Hematopoietic multipotent progenitor cell treated with erythropoietin and hydrocortisone succinate and interleukin-3 and kit ligand, for 15 days (in vitro differentiated cells): Measurements from ENCODE around the gene STARD6.
"Not testable (repeated sequence)": the region's sequence is repeated elsewhere in the genome, so short reads cannot be mapped to it uniquely, and the experiment has no call there.

Experiments used
- DNase-seq: peaks from one replicate; pipeline ENCODE4 v3.0.0-alpha.2; 2015; ENCODE audit warnings: low spot score

The STARD6 gene, protein sequence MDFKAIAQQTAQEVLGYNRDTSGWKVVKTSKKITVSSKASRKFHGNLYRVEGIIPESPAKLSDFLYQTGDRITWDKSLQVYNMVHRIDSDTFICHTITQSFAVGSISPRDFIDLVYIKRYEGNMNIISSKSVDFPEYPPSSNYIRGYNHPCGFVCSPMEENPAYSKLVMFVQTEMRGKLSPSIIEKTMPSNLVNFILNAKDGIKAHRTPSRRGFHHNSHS

DNA sequence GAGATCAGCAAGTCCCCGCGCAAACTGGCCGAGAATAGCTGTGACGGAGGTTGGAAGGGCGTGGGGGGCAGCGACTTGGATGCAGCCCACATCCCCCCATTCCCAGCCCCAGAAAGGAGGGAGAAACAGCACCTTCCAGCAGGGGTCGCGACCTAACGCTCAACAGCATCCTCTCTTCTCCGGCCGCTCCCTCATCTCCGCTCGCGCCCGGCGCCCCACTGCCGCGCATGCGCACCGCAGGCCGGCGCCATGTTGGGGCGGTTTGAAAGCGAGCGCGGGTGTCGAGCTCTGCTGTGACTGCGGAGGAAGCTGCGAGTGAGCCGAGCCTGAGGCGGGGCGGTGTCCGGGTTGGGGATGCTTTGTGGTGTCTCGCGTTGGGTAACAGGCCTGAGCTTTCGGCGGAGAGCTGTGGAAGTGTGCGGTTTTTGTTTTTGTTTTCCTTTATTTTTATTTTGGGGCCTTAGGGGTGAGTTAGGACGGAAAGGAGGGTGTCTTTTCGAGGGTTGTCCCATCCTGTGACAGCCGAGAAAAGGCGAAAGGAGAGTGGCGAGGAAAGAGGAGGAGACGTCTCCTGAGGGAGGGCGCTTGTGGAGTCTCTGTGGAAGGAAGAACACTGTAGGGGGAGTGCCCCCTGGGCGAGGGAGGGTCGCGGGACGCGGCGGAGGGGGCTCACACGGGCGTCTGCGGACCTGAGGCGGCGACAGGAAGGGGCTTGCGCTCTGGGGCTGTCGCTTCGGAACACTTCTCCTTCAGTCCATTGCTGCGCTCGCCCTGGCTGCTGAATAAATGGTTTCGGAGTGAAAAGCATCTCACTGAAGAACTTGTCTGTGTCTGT, at the start of gene STARD6, which contains the start of gene C18orf54:
Gene STARD6 (minus strand): TSS at position 199 of the 835 bp plus-strand sequence. CDS start 3,285 bp downstream, outside the sequence.
Gene C18orf54 (plus strand): TSS at position 247 of the 835 bp plus-strand sequence. CDS start 2,667 bp downstream, outside the sequence.
- peak; percentile 90 for DNase-seq

DNA sequence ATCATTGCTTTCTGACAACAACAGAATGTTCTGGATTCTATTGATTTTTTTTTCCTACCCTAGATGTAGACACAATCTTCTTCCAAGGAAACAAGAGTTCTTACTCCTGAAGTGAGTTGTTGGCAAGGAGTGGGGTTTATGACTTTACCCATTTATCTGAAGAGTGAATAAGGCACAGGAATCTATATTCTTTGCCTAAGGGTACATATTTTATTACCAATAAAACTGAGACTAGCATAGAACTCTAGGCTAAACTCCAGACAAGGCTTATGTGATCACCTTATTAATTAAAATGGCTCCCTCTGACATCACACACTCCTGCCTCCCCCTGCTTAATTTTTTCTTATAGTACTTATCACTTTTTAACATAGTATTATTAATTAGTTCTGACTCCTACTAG, 47.6 kb upstream of the STARD6 start:
- DNase-seq, result no peak

DNA sequence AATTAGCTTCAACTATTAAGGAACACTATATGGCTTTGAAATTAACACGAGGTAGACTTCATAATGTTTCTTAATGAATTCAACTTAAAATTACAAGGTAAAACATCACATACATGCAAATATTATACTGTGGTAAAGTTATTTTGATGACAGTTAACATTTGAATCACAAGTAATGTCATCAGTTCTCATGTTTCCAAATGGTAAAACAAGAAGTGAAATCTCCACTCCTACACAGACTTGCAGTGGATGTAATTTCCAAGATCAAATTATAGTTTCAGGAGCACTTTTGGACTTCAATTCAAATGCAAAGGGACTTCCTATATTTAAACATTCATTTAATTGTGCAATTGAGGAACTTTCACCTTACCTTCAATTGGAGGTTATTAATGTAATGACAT, 39.1 kb upstream of the STARD6 start:
- DNase-seq, result no peak

DNA sequence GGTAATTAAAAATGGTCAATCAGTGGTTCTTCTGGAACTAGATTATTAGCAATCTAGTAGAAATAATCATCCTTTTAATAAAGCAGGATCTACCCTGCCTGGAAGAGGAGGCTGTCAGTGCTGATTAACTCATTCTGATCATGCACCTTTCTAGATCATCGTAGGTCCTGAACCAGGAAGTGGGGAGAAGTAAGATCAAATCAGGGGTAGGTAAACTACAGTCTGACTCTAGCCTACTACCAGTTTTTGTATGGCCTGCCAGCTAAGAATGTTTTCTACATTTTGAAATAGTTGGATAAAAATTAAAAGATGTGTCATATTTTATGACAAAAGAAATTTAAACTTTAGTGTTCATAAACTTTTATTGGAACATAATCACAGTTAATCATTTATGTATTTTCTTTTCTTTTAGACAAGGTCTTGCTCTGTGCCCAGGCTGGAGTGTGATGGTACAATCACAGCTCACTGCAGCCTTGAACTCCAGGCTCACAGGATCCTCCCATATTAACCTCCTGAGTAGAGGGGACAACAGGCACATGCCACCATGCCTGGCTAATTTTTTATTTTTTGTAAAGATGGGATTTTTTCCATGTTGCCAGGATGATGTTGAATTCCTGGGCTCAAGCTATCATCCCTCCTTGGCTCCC, 36.1 kb upstream of the STARD6 start:
- no peak for DNase-seq

DNA sequence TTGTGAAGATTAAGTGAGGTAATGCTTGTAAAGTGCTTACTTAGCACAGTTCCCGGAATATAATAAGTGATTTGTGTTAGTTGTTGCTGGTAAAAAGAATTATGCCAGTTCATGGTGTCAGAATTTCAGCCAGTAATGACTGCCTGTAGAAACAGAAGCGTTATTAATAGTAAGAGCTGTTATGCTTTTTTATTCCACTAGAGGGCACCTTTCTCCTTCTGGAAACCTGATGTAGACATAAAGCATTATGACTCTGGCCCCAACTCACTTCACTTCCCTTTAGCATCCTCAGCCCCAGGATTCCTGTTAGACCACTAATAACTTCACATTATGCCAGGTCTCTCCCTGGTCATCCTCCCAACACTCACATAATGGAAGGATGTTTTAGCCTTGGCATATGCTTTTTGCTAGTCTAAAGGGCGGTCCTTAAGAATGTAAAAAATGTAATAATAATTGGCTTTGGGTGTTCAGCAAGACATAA, 34.9 kb upstream of the STARD6 start:
- peak; percentile 71 for DNase-seq

DNA sequence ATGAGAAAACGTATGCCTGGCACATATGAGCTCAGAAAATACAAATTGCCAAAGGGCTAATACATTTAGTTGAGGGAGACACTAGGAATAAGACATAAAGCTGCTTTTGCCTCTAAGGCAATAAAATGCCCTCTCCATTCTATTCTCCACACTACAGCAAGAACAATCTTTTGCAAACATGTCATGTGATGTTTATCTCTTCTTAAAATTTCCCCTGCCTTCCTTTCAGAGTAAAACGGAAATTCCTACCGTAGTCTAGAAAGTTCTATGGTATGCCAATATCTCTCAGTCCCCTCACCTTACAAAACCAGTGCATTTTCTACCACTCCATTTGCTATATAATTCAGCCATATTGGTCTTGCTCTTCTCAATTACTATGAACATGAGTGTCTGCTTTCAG, 33.2 kb upstream of the STARD6 start:
- DNase-seq, result no peak

DNA sequence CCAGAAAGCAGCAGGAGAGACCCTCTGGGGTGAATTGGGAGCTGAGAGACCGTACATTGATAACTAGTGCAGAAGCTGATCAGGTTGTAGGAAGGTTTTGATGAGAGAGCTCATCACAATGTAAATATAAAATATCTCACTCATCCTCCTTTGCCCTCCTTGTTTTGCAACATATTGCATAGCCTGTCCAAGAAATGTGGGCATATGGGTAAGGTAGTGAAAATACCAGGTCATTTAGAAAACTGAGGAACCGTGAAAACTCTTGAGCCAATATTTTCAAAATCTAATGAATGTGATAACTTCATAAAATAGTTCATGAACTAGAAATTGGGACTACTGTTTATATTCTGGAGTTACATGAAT, 31.5 kb upstream of the STARD6 start:
- DNase-seq, result no peak

DNA sequence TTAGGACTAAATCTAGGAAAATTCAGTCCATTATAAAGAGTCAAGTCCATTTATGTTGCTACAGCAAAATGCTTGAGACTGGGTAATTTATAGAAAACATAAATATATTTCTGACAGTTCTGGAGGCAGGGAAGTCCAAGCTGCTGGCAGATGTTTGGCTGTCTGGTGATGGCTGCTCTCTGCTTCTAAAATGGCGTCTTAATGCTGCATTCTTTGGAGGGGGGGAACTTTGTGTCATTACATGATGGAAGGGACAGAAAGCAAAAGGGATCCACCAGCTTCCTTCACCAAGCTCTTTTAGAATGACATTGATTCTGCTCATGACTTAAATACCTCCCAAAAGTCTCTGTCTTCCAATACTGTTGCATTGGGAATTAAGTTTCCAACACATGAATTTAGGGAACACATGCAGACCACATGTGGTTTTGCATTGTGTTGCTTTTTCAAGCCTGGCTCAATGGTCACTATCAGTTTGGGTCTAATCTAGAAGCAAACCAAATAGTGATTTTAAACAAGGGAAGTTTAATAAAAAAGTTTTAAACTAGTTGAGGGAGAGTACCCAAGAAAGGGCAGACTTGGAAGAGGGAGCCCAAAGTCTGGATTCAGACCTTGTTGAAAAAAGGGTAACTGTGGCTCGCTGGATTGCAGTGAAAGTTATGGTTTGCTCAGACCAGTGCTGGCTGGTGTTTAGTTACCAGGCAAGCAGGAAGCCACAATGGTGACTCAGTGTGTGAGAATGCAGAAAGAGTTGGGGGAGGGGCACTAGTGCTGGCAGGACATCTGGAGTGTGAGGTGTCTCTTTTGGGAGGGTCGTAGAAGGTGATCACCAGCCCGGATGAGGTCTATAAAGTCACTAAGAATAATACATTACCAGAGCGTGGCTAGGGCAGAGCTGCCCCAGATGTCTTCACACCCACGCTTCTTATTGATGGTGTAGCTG, 30.8 kb upstream of the STARD6 start:
- no peak for DNase-seq

DNA sequence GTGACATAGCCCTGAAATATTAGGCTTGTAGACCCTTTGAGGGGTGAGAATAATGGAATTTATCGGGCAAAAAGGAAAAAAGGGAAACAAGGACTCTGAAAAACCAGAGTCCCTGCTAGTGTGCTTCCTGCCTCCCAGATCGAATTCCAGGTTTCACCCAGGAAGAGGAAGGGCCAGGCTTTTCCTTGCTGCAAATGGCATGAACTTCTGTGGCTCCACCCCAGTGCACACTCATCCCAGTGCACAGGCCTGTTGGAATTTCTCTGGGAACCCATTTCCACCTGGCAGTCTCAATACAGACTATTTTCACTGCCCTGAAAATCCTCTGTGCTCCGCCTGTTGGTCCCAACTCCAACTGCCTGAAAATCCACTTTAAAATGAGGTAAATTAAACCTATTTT, 30.0 kb upstream of the STARD6 start:
- no peak for DNase-seq

DNA sequence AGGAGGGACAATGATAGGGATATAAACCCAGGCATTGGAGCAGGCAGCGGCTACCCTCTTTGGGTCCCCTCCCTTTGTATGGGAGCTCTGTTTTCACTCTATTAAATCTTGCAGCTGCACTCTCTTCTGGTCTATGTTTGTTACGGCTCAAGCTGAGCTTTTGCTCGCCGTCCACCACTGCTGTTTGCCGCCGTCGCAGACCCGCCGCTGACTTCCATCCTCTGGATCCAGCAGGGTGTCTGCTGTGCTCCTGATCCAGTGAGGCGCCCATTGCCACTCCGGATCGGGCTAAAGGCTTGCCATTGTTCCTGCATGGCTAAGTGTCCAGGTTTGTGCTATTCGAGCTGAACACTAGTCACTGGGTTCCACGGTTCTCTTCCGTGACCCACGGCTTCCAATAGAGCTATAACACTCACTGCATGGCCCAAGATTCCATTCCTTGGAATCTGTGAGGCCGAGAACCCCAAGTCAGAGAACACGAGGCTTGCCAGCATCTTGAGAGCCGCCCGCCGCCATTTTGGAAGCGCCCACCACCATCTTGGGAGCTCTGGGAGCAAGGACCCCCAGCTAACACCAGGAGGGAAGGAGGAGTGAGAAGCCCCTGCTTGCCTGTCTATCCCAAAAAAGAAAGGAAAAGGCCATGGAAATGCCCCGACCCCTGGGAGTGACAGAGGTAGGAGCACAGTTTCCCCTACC, 29.3 kb upstream of the STARD6 start:
- not testable (repeated sequence) for DNase-seq

DNA sequence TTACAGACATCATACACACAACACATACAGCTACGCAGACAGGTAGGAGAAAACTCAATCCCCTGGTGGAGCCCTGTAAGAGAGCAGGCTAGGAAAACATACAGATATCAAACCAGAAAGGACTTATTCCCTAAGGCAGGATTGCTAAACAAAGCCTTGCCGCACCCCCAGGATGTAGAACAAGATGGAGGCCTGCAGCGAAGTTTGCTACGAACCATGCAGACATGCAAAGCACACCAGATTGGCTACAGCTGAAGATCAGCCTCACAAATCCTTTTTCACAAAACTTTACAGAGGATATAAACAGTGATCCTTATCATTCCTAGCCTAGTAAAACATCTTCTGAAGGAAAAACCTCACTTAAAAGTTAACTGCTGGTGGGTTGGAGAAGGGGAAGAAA, 28.4 kb upstream of the STARD6 start:
- no peak for DNase-seq

DNA sequence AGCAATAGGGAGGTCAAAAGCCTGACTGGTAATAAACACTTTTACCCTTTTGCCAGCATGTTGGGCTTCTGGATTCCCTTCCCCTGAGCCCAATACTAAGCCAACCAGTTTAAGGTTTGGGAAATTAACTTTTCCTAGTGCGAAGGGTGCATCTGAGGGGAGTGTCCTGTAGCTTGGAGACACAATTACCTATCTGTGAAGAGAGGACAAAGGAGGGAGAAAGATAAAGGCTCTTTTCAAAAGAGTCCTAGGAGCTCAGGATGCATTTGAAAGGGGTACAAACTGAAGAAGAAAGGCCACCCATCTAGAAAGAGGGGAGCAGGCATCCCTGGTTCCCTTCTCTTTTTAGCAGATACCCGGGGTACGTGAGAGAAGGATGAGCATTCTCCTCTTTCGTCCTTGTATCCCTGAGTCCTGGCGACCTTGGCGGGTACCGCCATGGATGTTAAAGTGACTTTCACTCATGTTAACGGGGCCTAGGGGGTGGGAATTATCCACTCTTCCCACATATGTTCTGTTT, 25.1 kb upstream of the STARD6 start:
- DNase-seq, result no peak

DNA sequence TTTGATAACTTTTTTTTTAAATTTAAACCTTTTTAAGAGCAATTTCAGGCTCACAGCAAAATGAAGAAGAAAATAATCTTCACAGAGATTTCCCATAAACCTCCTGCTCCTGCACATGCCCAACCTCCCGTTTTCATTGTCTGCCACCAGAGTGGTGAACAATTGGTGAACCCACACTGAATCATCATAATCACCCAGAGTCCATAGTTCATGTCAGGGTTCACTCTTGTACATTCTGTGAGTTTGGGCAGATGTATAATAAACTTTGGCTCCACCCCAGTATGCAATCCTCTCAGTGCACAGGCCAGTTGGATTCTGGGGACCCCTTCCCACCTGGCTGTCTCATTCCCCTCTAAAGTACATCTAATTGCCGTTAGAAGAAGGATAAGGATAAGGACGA, 24.4 kb upstream of the STARD6 start:
- DNase-seq, result no peak

DNA sequence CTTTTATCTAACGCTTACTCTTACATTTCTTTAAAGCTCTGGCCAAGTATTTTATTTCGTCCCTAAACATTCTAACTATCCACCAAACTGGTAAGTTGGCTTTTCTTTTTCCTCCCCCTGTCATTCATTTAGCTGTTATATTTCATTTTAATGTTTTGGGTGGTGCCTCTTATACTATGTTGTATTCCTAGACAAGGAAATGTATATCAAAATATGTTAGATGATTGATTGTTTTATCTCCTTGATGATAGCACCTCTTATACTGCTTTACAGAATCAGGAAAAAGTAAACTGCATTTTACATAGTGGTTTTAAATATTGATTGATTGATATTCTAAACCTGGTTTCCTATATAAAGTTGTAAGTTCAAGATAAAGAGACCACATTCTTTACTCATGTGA, 24.0 kb upstream of the STARD6 start:
- no peak for DNase-seq

DNA sequence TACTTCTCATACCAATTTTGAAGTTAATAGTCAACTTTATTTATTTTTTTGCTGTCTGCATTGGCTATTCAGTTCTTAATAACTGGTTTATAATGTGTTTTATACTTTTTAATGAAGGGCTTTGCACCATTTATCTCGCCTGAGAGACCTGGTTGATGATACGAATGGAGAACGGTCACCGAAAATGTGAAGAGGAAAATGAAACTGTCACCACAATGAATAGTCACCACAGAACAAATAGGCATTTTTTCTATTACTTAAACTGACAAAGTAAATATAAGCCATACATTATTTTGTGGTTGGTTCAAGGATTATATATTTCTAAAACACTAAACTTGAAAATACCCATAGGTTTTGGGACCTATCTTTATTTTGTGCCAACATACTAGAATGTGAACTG, 20.4 kb upstream of the STARD6 start:
- no peak for DNase-seq

DNA sequence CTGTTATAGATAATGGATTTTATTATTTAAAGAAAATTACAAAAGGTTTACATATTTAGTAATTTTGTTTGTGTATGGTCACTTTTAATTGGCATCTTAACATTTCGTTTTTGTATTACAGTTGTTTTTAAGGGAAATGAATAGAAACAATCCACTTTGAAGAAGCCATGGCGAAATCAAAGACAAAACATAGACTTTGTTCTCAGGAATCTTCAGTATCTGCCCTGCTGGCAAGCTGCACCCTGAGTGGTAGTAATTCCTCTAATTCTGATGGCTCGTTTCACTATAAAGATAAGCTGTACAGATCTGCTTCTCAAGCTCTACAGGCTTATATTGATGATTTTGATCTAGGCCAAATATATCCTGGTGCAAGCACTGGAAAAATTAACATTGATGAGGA, 2.7 kb upstream of the STARD6 start:
- DNase-seq, result no peak

DNA sequence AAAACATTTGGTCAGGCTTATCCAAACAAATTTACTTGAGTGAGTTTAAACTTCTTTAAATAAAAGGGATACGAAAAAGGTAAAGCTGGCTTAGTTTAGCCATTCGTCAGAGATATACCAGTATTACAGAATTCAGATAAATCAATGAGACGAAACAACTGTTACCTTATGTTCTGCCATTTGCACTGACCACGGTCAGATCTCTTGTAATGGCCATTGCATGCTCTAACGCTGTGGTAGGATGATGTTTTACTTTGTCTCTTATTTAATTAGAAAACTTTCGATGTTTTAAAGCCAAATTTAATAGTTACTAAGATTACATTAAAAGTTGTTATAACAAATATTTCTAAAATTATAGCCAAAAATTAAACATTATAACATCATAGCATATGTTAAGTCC, 1.6 kb upstream of the STARD6 start:
- no peak for DNase-seq

DNA sequence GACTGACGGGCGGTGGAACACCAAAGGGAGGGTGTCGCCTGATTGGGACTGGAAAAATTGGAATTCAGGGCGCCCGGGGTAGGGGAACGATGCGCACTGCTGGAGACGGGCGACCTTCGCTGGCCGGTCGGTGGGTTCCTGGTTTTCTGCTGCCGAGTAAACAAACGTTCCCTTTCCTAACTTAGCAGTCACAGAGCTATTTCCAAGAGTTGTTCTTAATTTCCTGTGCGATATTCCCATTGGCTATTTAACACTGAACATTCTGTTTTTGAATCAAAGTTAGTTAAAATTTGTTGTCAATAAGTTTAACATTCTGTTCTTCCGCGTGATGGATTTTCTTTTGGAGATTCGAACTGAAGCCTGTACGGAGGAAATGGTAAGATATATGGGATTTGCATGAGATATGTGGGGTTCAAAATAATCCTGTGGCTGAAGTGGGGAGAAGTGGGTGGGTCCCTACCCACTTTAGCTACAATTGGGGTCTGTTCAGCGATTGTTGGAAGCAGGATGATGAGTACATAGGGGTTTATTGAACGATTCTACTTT, 910 bp upstream of the STARD6 start:
- DNase-seq, result no peak

DNA sequence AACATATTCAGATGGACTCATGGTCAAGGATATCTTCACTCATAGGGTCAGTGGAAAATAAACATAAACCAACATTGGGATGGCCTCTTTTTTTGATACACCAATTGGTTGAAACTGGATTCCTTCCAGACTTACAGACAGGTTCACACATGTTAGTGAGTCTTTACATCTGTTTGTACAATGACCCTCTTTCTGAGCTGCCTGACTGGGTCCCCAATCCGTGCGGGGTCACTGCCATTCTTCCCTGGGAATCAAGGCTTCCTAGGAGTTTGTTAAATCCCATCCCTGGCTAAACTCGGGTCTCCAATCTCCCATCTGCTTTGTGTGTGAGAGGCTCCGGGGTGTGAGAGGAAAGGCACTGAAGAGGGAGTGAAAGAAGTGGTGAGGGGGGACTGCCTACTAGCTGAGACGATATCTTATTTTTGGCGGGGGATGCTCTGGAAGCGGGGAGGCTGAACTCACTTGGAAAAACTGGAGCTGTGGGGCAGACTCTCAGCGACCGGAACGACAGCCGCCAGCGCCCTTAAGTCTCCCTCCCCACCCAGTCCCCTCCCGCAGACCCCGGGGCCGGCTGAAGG, 487 bp downstream of the STARD6 start:
- peak; percentile 7 for DNase-seq

DNA sequence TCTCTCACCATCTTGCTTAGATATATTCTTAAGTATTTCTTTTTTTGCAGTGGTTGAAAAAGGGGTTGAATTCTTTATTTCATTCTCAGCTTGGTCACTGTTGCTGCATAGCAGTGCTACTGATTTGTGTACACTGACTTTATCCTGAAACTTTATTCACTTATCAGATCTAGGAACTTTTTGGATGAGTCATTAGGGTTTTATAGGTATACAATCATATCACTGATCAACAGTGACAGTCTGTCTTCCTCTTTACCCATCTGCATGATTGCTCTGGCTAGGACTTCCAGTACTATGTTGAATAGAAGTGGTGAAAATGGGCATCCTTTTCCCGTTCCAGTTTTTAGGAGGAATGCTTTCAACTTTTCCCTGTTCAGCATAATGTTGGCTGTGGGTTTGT, 6.5 kb downstream of the STARD6 start:
- DNase-seq, result no peak
